HK-2 (cell line): ENCODE results near the gene INTS12.

Experiments
- DNase-seq: peaks from one replicate; pipeline ENCODE4 v3.0.0-alpha.2; 2018; ENCODE audit not compliant: unreplicated experiment

Gene INTS12

GRCh38 chr4:105683038-105683437 is 25.5 kb downstream of the INTS12 start:
- DNase-seq = no peak

- no peak for DNase-seq
Measured at GRCh38 chr4:105679186-105679585, 29.3 kb downstream of the INTS12 start.

- no peak for DNase-seq
Measured at GRCh38 chr4:105677709-105678108, 30.8 kb downstream of the INTS12 start.

- no peak for DNase-seq
Measured at GRCh38 chr4:105674011-105674410, 34.5 kb downstream of the INTS12 start.

GRCh38 chr4:105671301-105671700 is 37.2 kb downstream of the INTS12 start:
- no peak for DNase-seq

GRCh38 chr4:105670684-105671083 is 37.8 kb downstream of the INTS12 start:
- no peak for DNase-seq

GRCh38 chr4:105666693-105667092 is 41.8 kb downstream of the INTS12 start:
- DNase-seq = no peak

- DNase-seq = no peak
Measured at GRCh38 chr4:105662935-105663675, 45.4 kb downstream of the INTS12 start.

- no peak for DNase-seq
Measured at GRCh38 chr4:105661028-105661427, 47.5 kb downstream of the INTS12 start.

- DNase-seq = no peak
Measured at GRCh38 chr4:105659190-105659589, 49.3 kb downstream of the INTS12 start.

GRCh38 chr4:105657117-105657765 is 51.2 kb downstream of the INTS12 start:
- no peak for DNase-seq

GRCh38 chr4:105652286-105652888 is 56.1 kb downstream of the INTS12 start:
- DNase-seq = no peak

GRCh38 chr4:105651884-105652283 is 56.6 kb downstream of the INTS12 start:
- no peak for DNase-seq

- DNase-seq = no peak
Measured at GRCh38 chr4:105650190-105650589, 58.3 kb downstream of the INTS12 start.

- DNase-seq = no peak
Measured at GRCh38 chr4:105645440-105645839, 63.0 kb downstream of the INTS12 start.

- DNase-seq = no peak
Measured at GRCh38 chr4:105644257-105644656, 64.2 kb downstream of the INTS12 start.

GRCh38 chr4:105641845-105642244 is 66.6 kb downstream of the INTS12 start:
- no peak for DNase-seq

- DNase-seq = no peak
Measured at GRCh38 chr4:105637408-105638176, 70.9 kb downstream of the INTS12 start.

- no peak for DNase-seq
Measured at GRCh38 chr4:105634402-105635080, 73.9 kb downstream of the INTS12 start.

GRCh38 chr4:105633241-105633640 is 75.2 kb downstream of the INTS12 start:
- no peak for DNase-seq
